Breast epithelium (tissue), 4 donors: ENCODE measurements around the gene UNC5B. TPM values are rescaled to one million over a fixed set of nuclear protein-coding genes. Genes with fewer than 3 reads are reported as not detected.

Experiments used
- DNase-seq, 2 donors: peaks; one replicate each; pipeline ENCODE4 v3.0.0-alpha.2; 2019; ENCODE audit warnings: low spot score in 2 of 2
- H3K27ac ChIP-seq, 2 donors: fragments of 200-600 bp; sonication (generic) in 1 of 2; one replicate each; pipeline ENCODE4 v1.5.1; 2016 to 2019; ENCODE audit warnings: mild to moderate bottlenecking in 1 of 2
- H3K27me3 ChIP-seq, 2 donors: fragments of 200-600 bp; sonication (generic) in 1 of 2; one replicate each; pipeline versions ENCODE4 v1.5.1 to v1.6.0; 2017 to 2019; ENCODE audit warnings: control low read depth in 1 of 2, mild to moderate bottlenecking in 1 of 2
- H3K36me3 ChIP-seq: fragments of 200-600 bp; one replicate; pipeline ENCODE4 v1.5.1; 2019
- H3K4me1 ChIP-seq, 2 donors: fragments of 200-600 bp; sonication (generic); one replicate each; pipeline ENCODE4 v1.5.1; 2016 to 2019; ENCODE audit warnings: control low read depth in 1 of 2
- H3K4me3 ChIP-seq, 3 donors: fragments of 200-600 bp; sonication (generic); 1 replicate in 2 of 3; 2 replicates in 1 of 3; pipeline ENCODE4 v1.5.1; 2016 to 2019; ENCODE audit warnings: mild to moderate bottlenecking in 3 of 3, moderate library complexity in 2 of 3
- H3K9me3 ChIP-seq, 2 donors: fragments of 200-600 bp; sonication (generic) in 1 of 2; one replicate each; pipeline ENCODE4 v1.5.1; 2016 to 2019; ENCODE audit warnings: control low read depth in 1 of 2
- POLR2A ChIP-seq: fragments of 450-650 bp; IDR thresholded peaks from one replicate; pipeline ENCODE4 v1.6.1; 2016; ENCODE audit warnings: antibody characterized with exemption, mild to moderate bottlenecking, moderate library complexity
- POLR2AphosphoS5 ChIP-seq, 3 donors: sonication (generic); formaldehyde crosslinking; IDR thresholded peaks; one replicate each; pipeline ENCODE4 v1.6.1; 2017; ENCODE audit warnings: antibody characterized with exemption in 3 of 3
- intact Hi-C: fragments of 100-400 bp; cut with DNase I; formaldehyde crosslinking; loops from one replicate; pipeline ENCODE4 v1.15.1; 2023; ENCODE audit warnings: low total_unique reads
- total RNA-seq, 3 donors: library from RNA; depleted of rRNA; stranded (reverse); fragments of >200 nt; gene quantifications; one replicate each; pipeline ENCODE4 v1.1.0, GENCODE V29; 2016
- TF ChIP-seq, protein P1 (sequence below), 3 donors: fragments of 450-650 bp; IDR thresholded peaks; one replicate each; pipeline ENCODE4 v1.5.1; 2016 to 2017; ENCODE audit warnings: antibody characterized with exemption in 3 of 3, mild to moderate bottlenecking in 3 of 3, moderate library complexity in 3 of 3

UNC5B gene
- total RNA-seq, 3 donors from 2014 or later, result 0.80 to 4.9 (median 3.5) TPM

DNA sequence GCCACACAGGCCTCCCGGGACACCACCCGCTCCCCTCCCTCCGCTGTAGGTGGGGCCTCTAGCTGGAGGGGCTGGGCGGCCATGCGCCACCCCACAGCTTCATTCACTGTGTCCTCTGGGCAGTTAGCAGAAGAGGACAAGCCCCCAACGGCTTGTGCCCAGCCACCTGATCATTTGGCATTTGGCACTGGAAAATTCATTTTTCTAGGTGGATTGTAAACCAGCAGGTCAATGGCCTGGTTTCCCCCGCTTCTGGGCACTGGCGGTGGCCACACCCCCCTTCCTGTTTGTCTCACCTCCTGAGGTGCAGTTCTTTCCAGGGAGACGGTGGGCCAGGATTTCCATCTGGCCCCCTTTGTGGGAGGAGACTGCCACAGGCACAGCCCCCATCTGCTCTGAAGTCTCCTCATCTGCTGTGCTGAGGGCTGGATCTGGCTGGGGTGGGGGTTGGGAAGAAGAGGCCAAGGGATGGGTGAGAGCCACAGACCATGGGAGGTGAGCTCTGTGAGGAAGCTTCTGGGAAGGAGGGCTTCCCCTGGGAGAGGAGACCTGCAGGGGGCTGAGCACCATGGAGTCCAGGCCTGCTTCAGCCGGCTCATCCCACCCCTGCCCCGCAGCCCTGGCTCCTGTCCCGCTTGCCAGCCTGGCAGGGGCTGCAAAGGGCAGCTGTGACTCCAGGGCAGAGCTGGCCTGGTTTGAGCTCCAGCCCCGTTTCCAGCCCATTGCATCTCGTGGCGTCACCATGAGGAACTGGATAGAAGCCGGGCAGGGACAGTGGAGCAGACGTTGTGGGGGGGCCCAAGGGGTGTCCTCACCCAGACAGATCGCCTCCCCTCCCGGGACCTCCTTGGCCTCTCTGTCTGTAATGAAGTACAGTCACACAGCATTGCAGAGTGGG is 66.6 kb downstream of the UNC5B start:
- Histone ChIP-seq H3K4me3 (no peak overlapping the region), H3K4me1 (no peaks in the 10 kb centered on the region), H3K9me3 (no peaks in the 10 kb centered on the region), H3K27me3 (no peaks in the 10 kb centered on the region), H3K27ac (no peak overlapping the region), H3K36me3 (no peaks in the 10 kb centered on the region)
- intact Hi-C loops, result loop anchor here (10.0 kb wide), 1 partner anchor 364 kb away; no protein-coding TSS in a partner anchor
- DNase-seq, result no peak
- no peak for TF ChIP-seq POLR2AphosphoS5 (IDR thresholded peaks at IDR 0.05)
- TF ChIP-seq POLR2A, result no peak
- TF ChIP-seq, protein P1, sequence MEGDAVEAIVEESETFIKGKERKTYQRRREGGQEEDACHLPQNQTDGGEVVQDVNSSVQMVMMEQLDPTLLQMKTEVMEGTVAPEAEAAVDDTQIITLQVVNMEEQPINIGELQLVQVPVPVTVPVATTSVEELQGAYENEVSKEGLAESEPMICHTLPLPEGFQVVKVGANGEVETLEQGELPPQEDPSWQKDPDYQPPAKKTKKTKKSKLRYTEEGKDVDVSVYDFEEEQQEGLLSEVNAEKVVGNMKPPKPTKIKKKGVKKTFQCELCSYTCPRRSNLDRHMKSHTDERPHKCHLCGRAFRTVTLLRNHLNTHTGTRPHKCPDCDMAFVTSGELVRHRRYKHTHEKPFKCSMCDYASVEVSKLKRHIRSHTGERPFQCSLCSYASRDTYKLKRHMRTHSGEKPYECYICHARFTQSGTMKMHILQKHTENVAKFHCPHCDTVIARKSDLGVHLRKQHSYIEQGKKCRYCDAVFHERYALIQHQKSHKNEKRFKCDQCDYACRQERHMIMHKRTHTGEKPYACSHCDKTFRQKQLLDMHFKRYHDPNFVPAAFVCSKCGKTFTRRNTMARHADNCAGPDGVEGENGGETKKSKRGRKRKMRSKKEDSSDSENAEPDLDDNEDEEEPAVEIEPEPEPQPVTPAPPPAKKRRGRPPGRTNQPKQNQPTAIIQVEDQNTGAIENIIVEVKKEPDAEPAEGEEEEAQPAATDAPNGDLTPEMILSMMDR (IDR thresholded peaks at IDR 0.05), result no peak

DNA sequence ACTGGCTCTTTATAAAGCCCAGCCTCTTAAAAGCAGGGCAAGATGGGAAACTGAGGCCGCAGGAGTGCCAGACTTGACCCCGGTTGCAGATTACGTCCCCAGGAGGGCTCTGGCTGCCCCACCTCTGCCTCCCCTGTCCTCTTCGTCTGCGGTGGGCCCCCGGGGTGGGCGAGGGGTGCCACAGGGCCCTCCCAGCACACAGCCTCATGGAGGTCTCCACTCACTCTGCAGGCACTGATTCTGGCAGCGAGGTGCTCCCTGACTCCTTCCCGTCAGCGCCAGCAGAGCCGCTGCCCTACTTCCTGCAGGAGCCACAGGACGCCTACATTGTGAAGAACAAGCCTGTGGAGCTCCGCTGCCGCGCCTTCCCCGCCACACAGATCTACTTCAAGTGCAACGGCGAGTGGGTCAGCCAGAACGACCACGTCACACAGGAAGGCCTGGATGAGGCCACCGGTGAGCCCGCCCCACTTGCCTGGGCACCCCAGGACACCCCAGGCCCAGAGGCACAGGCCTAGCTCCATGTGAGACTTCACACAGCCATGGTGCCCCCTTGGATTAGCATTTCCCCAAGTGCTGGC is 67.3 kb downstream of the UNC5B start:
- no peak for DNase-seq
- Histone ChIP-seq H3K4me3 (no peak overlapping the region), H3K27me3 (no peaks in the 10 kb centered on the region), H3K4me1 (no peaks in the 10 kb centered on the region), H3K27ac (no peak overlapping the region), H3K9me3 (no peaks in the 10 kb centered on the region), H3K36me3 (no peaks in the 10 kb centered on the region)
- TF ChIP-seq, protein P1 (IDR thresholded peaks at IDR 0.05), result no peak
- TF ChIP-seq POLR2A, result no peak
- no peak for TF ChIP-seq POLR2AphosphoS5 (IDR thresholded peaks at IDR 0.05)
- intact Hi-C loops, result loop anchor here (10.0 kb wide), 1 partner anchor 365 kb away; no protein-coding TSS in a partner anchor

DNA sequence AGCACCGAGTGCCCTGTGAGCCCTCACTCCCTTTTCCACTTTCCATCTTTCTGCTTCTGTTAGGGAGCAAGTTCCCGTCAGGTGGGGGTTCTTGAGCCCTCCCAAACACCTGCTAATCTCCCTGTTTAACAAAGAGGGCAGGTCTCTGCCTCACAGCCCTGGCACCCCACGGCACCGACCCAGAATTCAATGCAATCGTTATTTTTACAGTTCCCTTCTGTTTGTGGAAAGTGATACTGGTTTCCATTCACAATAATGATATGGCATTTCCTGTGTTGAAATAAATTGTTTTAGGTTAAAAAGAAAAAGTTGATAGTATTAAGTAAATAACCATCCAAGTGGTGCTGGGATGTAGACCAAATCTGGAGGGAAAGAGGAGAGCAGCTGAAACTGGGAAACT is 67.8 kb downstream of the UNC5B start:
- intact Hi-C loops, result no loop called here
- no peak for DNase-seq

GRCh38 chr10:71280825-71281224 is 68.5 kb downstream of the UNC5B start:
- H3K27me3 ChIP-seq, result no peaks in the 10 kb centered on the region
- H3K9me3 ChIP-seq, result no peaks in the 10 kb centered on the region
- no peak overlapping the region for H3K4me3 ChIP-seq
- no peaks in the 10 kb centered on the region for H3K4me1 ChIP-seq
- TF ChIP-seq POLR2AphosphoS5 (IDR thresholded peaks at IDR 0.05), result no peak
- no peak for TF ChIP-seq POLR2A
- TF ChIP-seq, protein P1 (IDR thresholded peaks at IDR 0.05), result no peak
- H3K36me3 ChIP-seq, result no peaks in the 10 kb centered on the region
- no peak overlapping the region for H3K27ac ChIP-seq
- no peak for DNase-seq
- intact Hi-C loops, result no loop called here

More for the DNA sequence above, 67.8 kb downstream of the UNC5B start:
- no peak overlapping the region for H3K4me3 ChIP-seq
- H3K9me3 ChIP-seq, result no peaks in the 10 kb centered on the region
- TF ChIP-seq POLR2A, result no peak
- no peak for TF ChIP-seq POLR2AphosphoS5 (IDR thresholded peaks at IDR 0.05)
- TF ChIP-seq, protein P1 (IDR thresholded peaks at IDR 0.05), result no peak
- no peaks in the 10 kb centered on the region for H3K27me3 ChIP-seq
- no peaks in the 10 kb centered on the region for H3K4me1 ChIP-seq
- H3K27ac ChIP-seq, result no peak overlapping the region
- no peaks in the 10 kb centered on the region for H3K36me3 ChIP-seq
